Activated CD8-positive, alpha-beta T cell treated with anti-CD3 and anti-CD28 coated beads, Interleukin-2, amount 10 ng/mL, durations not matched to agents 7 days and 5 days (primary cell): ENCODE results near the gene BSCL2. TPM values are rescaled to one million over a fixed set of nuclear protein-coding genes. Genes with fewer than 3 reads are reported as not detected.
"Not testable (repeated sequence)": the region's sequence is repeated elsewhere in the genome, so short reads cannot be mapped to it uniquely, and the experiment has no call there.

ENCODE experiments used
- ATAC-seq: fragments of 150-1000 bp; cut with Tn5 transposase; one replicate; pipeline ENCODE4 v1.10.0; 2021; ENCODE audit warnings: moderate library complexity
- CTCF ChIA-PET: fragments of 350-600 bp; sonication (Branson Sonifier 250); formaldehyde crosslinking; loops from one replicate; lab custom pipeline; 2021; ENCODE audit warnings: antibody characterized with exemption; lab: Charles Lee
- POLR2A ChIA-PET: fragments of 350-600 bp; sonication (Branson Sonifier 250); formaldehyde crosslinking; loops from one replicate; lab custom pipeline; 2021; ENCODE audit warnings: antibody characterized with exemption; lab: Charles Lee
- DNase-seq: peaks from one replicate; pipeline ENCODE4 v3.0.0-alpha.2; 2020
- H3K27ac Mint-ChIP-seq: one replicate; pipeline ENCODE4 v1.8.0; 2021; ENCODE audit warnings: mild to moderate bottlenecking, mixed read lengths
- H3K27me3 Mint-ChIP-seq: one replicate; pipeline ENCODE4 v1.8.0; 2021; ENCODE audit warnings: low read depth, mixed read lengths
- H3K36me3 Mint-ChIP-seq: one replicate; pipeline ENCODE4 v1.8.0; 2021; ENCODE audit warnings: low read depth, mixed read lengths
- H3K4me1 Mint-ChIP-seq: one replicate; pipeline ENCODE4 v1.8.0; 2021; ENCODE audit warnings: low read depth, mixed read lengths
- H3K4me3 Mint-ChIP-seq: one replicate; pipeline ENCODE4 v1.8.0; 2021; ENCODE audit warnings: mild to moderate bottlenecking, mixed read lengths
- H3K9me3 Mint-ChIP-seq: one replicate; pipeline ENCODE4 v1.8.0; 2022; ENCODE audit warnings: mixed read lengths; ENCODE audit not compliant: insufficient read depth
- total RNA-seq, 2 experiments: library from RNA; stranded (reverse); gene quantifications; one replicate each; pipeline ENCODE4 v1.2.3, GENCODE V29; 2021

Gene BSCL2
- total RNA-seq, 2 experiments from 2014 or later, result 30.3 to 39.9 TPM

GRCh38 chr11:62676698-62677097 lies 30.5 kb downstream of the BSCL2 start:
- POLR2A ChIA-PET, result interaction anchor here (1.0 to 4.8 kb wide), 7 partner anchors 9 to 179 kb away, joined by 3 to 32 read pairs (median 3); partner anchors contain the start of genes C11orf98, CSKMT, INTS5 and TUT1
- Mint-ChIP-seq H3K36me3 (peaks cover 50% of the 10 kb centered on the region), H3K27ac (no peak overlapping the region), H3K9me3 (no peaks in the 10 kb centered on the region), H3K4me3 (peak overlapping the region; percentile 47), H3K27me3 (no peaks in the 10 kb centered on the region), H3K4me1 (peaks cover 60% of the 10 kb centered on the region)
- DNase-seq (no peak), ATAC-seq (no peak)
- CTCF ChIA-PET, result interaction anchor here (1.3 to 7.0 kb wide), 5 partner anchors 12 to 84 kb away, joined by 3 to 77 read pairs (median 5); partner anchors contain the start of genes C11orf98, MTA2 and TUT1

DNA sequence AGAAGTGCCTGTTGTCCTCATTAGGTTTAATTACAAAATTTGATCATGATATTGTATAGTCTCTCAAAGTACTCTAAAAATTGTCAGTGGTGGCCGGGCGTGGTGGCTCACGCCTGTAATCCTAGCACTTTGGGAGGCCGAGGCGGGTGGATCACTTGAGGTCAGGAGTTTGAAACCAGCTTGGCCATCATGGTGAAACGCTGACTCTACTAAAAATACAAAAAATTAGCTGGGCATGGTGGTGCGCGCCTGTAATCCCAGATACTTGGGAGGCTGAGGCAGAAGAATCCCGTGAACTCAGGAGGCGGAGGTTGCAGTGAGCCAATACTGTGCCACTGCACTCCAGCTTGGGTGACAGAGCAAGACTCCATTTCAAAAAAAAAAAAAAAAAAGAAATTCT lies 31.8 kb downstream of the BSCL2 start:
- peaks cover 58% of the 10 kb centered on the region for H3K36me3 Mint-ChIP-seq
- H3K4me1 Mint-ChIP-seq, result peaks cover 65% of the 10 kb centered on the region
- H3K27me3 Mint-ChIP-seq, ATAC-seq, H3K27ac Mint-ChIP-seq, DNase-seq, H3K9me3 Mint-ChIP-seq, H3K4me3 Mint-ChIP-seq: not testable (repeated sequence)
- ChIA-PET CTCF (interaction anchor here (1.2 to 1.6 kb wide), 2 partner anchors 52 to 111 kb away, joined by 3 to 4 read pairs; partner anchors contain the start of genes HNRNPUL2 and TTC9C), POLR2A (interaction anchor here (1.0 to 4.8 kb wide), 7 partner anchors 8 to 166 kb away, joined by 3 to 32 read pairs (median 6); partner anchors contain the start of genes C11orf98, CSKMT and TUT1)

- POLR2A ChIA-PET, result interaction anchor here (1.3 to 6.0 kb wide), 6 partner anchors 8 to 168 kb away, joined by 3 to 39 read pairs (median 21); partner anchors contain the start of genes BSCL2, C11orf98, CSKMT and GNG3
- CTCF ChIA-PET, result interaction anchor here (1.0 to 3.3 kb wide), 4 partner anchors 22 to 74 kb away, joined by 3 to 12 read pairs (median 3); partner anchors contain the start of genes B3GAT3 and EML3
- ATAC-seq (no peak), DNase-seq (no peak)
- Mint-ChIP-seq H3K36me3 (peaks cover 62% of the 10 kb centered on the region), H3K9me3 (no peaks in the 10 kb centered on the region), H3K27ac (peak overlapping the region; percentile 99), H3K4me3 (peak overlapping the region; percentile 99), H3K4me1 (peaks cover 68% of the 10 kb centered on the region), H3K27me3 (no peaks in the 10 kb centered on the region)
These were observed 34.1 kb downstream of the BSCL2 start for GRCh38 chr11:62673196-62673525.

- Mint-ChIP-seq H3K27ac (peak within 1 kb of the TSS; percentile 99), H3K4me3 (peak within 1 kb of the TSS; percentile 99), H3K36me3 (peaks cover 61% of the 10 kb centered on the region), H3K27me3 (no peaks in the 10 kb centered on the region), H3K9me3 (no peaks in the 10 kb centered on the region), H3K4me1 (peaks cover 67% of the 10 kb centered on the region)
- POLR2A ChIA-PET, result interaction anchor here (0.6 to 6.0 kb wide), 34 partner anchors 9 to 214 kb away, joined by 3 to 39 read pairs (median 5); partner anchors contain the start of genes B3GAT3, BSCL2, EEF1G and EML3
- peak; percentile 81 for DNase-seq
- CTCF ChIA-PET, result interaction anchor here (0.9 to 3.5 kb wide), 10 partner anchors 9 to 115 kb away, joined by 3 to 13 read pairs (median 6); partner anchors contain the start of genes EML3, LRRN4CL, TAF6L and TUT1
- ATAC-seq, result peak; percentile 85
These were observed 35.4 kb downstream of the BSCL2 start, which contains the start of the genes LBHD1 and UQCC3 for GRCh38 chr11:62671608-62672389. Gene LBHD1, minus strand, starts transcription at chr11:62672267. Its CDS starts 2,236 bp downstream, at chr11:62670031. Gene UQCC3, plus strand, starts transcription at chr11:62671673. Its CDS starts 73 bp downstream, at chr11:62671746.

DNA sequence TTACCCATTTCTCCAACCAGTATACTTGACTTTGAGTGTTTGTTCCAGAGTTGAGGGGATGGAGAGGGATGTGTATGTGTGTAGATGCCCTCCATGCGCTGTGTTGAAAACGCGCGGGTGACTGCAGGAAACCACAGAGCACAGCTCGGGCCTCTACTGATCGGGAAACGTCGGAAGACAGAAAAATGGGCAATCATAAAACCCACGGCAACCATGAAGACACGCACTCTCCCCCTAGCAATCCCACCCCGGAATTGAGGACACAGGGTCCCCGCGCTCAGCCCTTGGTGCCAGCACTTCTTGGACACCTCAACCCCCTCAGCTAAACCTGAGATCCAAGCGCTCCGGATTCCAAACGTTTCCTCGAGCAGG lies 36.0 kb downstream of the BSCL2 start:
- DNase-seq (no peak), ATAC-seq (peak; percentile 20)
- Mint-ChIP-seq H3K4me3 (peak overlapping the region; percentile 99), H3K27me3 (no peaks in the 10 kb centered on the region), H3K9me3 (no peaks in the 10 kb centered on the region), H3K36me3 (peaks cover 61% of the 10 kb centered on the region), H3K4me1 (peaks cover 66% of the 10 kb centered on the region), H3K27ac (peak overlapping the region; percentile 99)
- ChIA-PET POLR2A (interaction anchor here (0.6 to 6.0 kb wide), 27 partner anchors 8 to 211 kb away, joined by 3 to 39 read pairs (median 6); partner anchors contain the start of genes BSCL2, EML3, HNRNPUL2 and INTS5), CTCF (interaction anchor here (0.9 to 3.5 kb wide), 9 partner anchors 9 to 115 kb away, joined by 3 to 13 read pairs (median 8); partner anchors contain the start of genes EML3, LRRN4CL, TAF6L and TUT1)

DNA sequence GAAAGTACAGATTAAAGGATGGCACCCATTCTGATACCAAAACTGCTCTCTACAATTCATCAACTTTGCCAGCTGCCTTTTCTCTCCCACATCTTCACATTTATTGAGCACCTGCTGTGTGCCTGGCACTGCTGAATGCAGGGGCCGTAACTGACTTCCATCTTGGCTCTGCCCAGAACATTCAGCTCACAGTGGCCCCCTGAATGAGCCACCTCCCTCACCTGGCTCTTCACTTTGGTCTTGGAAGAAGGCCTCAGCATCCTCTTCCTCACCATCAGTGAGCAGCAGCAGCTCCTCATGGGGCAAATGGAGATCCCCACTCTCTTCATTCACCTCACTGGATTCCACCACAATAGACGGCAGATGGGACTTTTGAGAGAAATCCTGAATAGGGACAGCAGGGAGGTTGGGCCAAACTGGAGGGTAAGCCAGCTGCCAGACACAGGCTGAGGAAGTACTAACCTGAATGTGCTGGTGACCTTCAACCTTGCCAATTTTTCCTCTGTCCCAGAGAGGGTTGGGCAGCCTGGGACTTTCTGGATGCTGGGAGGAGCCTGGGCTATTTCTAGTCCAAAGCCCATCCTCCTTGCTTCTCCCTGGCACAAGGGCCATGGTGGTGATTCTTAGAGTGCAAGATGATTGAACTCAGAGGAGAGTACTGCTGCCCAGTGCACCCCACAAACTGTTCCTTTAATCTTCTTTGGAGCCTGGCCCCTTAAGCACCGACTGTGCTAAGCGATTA lies 37.6 kb downstream of the BSCL2 start:
- H3K27ac Mint-ChIP-seq, result peak overlapping the region; percentile 99
- POLR2A ChIA-PET, result interaction anchor here (1.0 to 6.0 kb wide), 7 partner anchors 17 to 171 kb away, joined by 3 to 39 read pairs (median 21); partner anchors contain the start of genes B3GAT3, GANAB, INTS5 and TUT1
- CTCF ChIA-PET, result interaction anchor here (1.1 to 3.5 kb wide), 4 partner anchors 16 to 117 kb away, joined by 3 to 11 read pairs (median 4); partner anchors contain the start of genes INTS5 and TUT1
- no peaks in the 10 kb centered on the region for H3K27me3 Mint-ChIP-seq
- peaks cover 70% of the 10 kb centered on the region for H3K36me3 Mint-ChIP-seq
- ATAC-seq, result no peak
- DNase-seq, result no peak
- H3K9me3 Mint-ChIP-seq, result no peaks in the 10 kb centered on the region
- H3K4me1 Mint-ChIP-seq, result peaks cover 63% of the 10 kb centered on the region
- peak overlapping the region; percentile 99 for H3K4me3 Mint-ChIP-seq

GRCh38 chr11:62667460-62667859 lies 39.8 kb downstream of the BSCL2 start:
- peaks cover 68% of the 10 kb centered on the region for H3K36me3 Mint-ChIP-seq
- peak overlapping the region; percentile 93 for H3K27ac Mint-ChIP-seq
- peak overlapping the region; percentile 98 for H3K4me3 Mint-ChIP-seq

GRCh38 chr11:62666259-62666926 lies 40.8 kb downstream of the BSCL2 start:
- Mint-ChIP-seq H3K27me3 (no peaks in the 10 kb centered on the region), H3K4me3 (peak overlapping the region; percentile 98), H3K36me3 (peaks cover 65% of the 10 kb centered on the region), H3K4me1 (peaks cover 50% of the 10 kb centered on the region), H3K9me3 (no peaks in the 10 kb centered on the region), H3K27ac (peak overlapping the region; percentile 93)
- ATAC-seq (no peak), DNase-seq (no peak)
- POLR2A ChIA-PET, result interaction anchor here (1.1 to 6.1 kb wide), 20 partner anchors 9 to 215 kb away, joined by 3 to 76 read pairs (median 14); partner anchors contain the start of genes B3GAT3, BSCL2, GANAB and GNG3
- CTCF ChIA-PET, result interaction anchor here (1.1 to 3.4 kb wide), 5 partner anchors 15 to 120 kb away, joined by 3 to 23 read pairs (median 6); partner anchors contain the start of gene TUT1

More at GRCh38 chr11:62667460-62667859, 39.8 kb downstream of the BSCL2 start:
- no peak for DNase-seq
- POLR2A ChIA-PET, result interaction anchor here (1.0 to 6.1 kb wide), 13 partner anchors 9 to 188 kb away, joined by 3 to 76 read pairs (median 7); partner anchors contain the start of genes B3GAT3, GANAB, INTS5 and MTA2
- no peak for ATAC-seq
- Mint-ChIP-seq H3K27me3 (no peaks in the 10 kb centered on the region), H3K9me3 (no peaks in the 10 kb centered on the region), H3K4me1 (peaks cover 56% of the 10 kb centered on the region)
- CTCF ChIA-PET, result interaction anchor here (0.9 to 2.1 kb wide), 6 partner anchors 11 to 119 kb away, joined by 3 to 12 read pairs (median 3); partner anchors contain the start of genes MTA2 and TUT1

DNA sequence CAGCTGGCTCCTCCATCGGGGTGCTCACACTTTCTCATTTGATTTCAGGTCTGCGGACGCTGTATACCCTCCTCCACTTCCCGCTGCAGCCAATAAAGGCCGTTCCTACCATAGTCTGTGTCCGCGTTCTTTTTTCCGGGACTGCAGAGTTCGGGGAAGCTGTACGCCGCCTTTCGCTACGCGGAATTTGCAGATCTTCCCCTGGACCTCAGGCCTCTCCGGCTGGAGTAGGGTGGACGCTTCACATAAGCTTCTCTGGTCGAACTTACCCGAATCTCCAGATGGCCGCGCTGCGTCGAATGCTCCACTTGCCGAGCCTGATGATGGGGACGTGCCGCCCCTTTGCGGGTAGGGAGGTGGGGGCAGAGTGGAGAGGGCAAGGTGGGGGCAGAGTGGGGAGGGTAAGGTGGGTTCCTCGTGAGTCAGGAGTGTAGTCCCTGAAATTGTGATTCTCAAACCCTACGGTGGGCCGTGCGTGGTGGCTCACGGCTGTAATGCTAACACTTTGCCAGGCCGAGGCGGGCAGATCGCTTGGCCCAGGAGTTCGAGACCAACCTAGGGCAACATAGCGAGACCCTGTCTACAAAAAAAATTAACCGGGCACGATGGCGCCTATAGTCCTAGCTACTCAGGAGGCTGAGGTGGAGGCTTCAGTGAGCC lies 41.5 kb downstream of the BSCL2 start:
- Mint-ChIP-seq H3K27me3 (no peaks in the 10 kb centered on the region), H3K4me3 (peak overlapping the region; percentile 98), H3K4me1 (peaks cover 44% of the 10 kb centered on the region), H3K27ac (peak overlapping the region; percentile 93), H3K36me3 (peaks cover 62% of the 10 kb centered on the region), H3K9me3 (no peaks in the 10 kb centered on the region)
- CTCF ChIA-PET, result interaction anchor here (1.0 to 3.4 kb wide), 24 partner anchors 10 to 273 kb away, joined by 3 to 23 read pairs (median 5); partner anchors contain the start of genes EML3, HNRNPUL2, INTS5 and ROM1
- POLR2A ChIA-PET, result interaction anchor here (0.5 to 6.1 kb wide), 48 partner anchors 10 to 1752 kb away, joined by 3 to 76 read pairs (median 6); partner anchors contain the start of genes B3GAT3, BSCL2, EEF1G and GANAB
- peak; percentile 24 for ATAC-seq
- peak; percentile 74 for DNase-seq
